ENCODE results near the gene RPL23. TPM values are rescaled to one million over a fixed set of nuclear protein-coding genes. Genes with fewer than 3 reads are reported as not detected.

RPL23 gene
- total RNA-seq, 1 donor from 2014 or later, result 850 TPM

DNA sequence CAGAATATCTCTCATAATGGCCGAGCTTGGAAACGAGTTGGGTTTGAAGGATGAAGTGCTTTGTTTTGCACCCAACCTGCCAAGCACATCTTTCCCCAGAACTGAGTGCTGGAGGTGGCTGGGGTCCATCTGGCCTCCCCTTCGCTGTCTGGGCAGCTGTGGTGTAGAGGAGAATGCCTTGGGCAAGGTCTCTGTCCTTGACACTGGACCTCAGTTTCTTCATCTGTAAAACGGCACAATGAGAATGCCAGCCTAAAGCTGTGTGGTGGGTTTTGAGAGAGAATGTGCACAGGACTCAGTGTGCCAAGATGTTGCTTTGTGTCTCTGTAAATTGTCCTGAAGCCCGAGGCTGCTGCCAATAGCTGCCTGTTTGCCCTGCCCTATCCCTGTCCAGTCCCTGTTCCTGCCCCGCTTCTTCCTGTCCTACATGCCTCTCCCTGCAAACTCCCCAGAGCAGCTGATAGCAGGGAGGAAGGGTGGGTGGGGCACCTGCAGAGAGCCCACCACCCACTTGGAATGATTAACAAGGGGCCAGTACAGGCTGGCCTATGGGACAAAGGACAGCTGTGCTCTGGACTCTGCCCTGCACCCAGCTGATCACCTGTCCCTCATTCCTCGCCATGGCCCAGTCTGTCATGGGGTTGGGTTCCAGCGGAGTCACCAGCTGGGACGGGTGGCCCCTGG is 31.7 kb upstream of the RPL23 start:
- TF ChIP-seq, protein P1, sequence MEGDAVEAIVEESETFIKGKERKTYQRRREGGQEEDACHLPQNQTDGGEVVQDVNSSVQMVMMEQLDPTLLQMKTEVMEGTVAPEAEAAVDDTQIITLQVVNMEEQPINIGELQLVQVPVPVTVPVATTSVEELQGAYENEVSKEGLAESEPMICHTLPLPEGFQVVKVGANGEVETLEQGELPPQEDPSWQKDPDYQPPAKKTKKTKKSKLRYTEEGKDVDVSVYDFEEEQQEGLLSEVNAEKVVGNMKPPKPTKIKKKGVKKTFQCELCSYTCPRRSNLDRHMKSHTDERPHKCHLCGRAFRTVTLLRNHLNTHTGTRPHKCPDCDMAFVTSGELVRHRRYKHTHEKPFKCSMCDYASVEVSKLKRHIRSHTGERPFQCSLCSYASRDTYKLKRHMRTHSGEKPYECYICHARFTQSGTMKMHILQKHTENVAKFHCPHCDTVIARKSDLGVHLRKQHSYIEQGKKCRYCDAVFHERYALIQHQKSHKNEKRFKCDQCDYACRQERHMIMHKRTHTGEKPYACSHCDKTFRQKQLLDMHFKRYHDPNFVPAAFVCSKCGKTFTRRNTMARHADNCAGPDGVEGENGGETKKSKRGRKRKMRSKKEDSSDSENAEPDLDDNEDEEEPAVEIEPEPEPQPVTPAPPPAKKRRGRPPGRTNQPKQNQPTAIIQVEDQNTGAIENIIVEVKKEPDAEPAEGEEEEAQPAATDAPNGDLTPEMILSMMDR (IDR thresholded peaks at IDR 0.05; ENCODE audit: partially characterized antibody, unreplicated experiment), result no peak
- H3K4me3 Mint-ChIP-seq (ENCODE audit: unreplicated experiment), result peak overlapping the region; percentile 76
- H3K27me3 Mint-ChIP-seq (ENCODE audit: unreplicated experiment), result peaks cover 5% of the 10 kb centered on the region
- DNase-seq, result no peak
- H3K9me3 Mint-ChIP-seq (ENCODE audit: unreplicated experiment), result peaks cover 1% of the 10 kb centered on the region
- H3K4me1 Mint-ChIP-seq (ENCODE audit: low read depth, unreplicated experiment), result peaks cover 23% of the 10 kb centered on the region
- H3K36me3 Mint-ChIP-seq (ENCODE audit: unreplicated experiment), result no peaks in the 10 kb centered on the region
- peak overlapping the region; percentile 21 for H3K27ac Mint-ChIP-seq (ENCODE audit: unreplicated experiment)

DNA sequence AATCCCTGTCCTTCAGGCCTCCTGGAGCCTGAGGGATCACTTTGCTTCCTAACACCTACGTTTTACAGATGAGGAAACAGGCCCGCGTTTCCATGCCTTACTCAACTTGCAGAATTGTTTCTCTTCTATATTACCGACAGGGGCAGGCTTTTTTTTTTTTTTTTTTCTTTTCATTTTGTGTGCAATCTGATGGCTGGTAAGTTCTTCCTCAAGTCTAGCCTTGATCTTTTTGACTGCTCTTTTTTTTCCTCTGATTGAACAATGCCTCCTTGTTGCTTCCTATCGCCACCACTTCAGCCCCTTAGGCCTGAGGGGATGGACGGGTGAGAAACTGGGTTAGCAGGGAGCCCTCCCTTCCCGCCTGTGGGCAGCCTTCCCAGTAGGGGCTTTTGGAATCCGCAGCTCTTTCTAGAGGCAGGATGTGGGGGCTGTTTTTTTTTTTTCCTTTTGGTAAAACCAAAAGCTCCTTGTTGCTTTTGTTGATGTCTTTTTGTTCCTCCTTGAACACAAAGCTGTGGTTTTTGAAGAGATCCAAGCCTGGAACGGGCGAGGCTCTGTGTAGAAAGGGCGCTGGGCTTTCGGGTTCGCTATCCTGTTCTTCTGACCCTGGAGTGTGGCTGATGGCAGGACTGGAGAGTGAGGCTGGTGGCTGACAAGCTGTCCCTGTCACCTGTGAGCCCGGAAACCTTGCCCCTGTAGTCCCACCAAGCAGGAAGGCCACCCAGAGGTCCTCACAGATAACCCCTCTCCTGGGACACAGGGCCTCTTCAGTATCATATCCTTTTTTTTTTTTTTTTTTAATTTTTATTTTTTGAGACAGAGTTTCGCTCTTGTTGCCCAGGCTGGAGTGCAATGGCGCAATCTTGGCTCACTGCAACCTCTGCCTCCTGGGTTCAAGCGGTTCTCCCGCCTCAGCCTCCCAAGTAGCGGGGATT is 30.3 kb upstream of the RPL23 start:
- Mint-ChIP-seq H3K9me3 (ENCODE audit: unreplicated experiment) (peaks cover 1% of the 10 kb centered on the region), H3K36me3 (ENCODE audit: unreplicated experiment) (no peaks in the 10 kb centered on the region), H3K4me1 (ENCODE audit: low read depth, unreplicated experiment) (peaks cover 25% of the 10 kb centered on the region), H3K27me3 (ENCODE audit: unreplicated experiment) (peaks cover 3% of the 10 kb centered on the region), H3K27ac (ENCODE audit: unreplicated experiment) (no peak overlapping the region), H3K4me3 (ENCODE audit: unreplicated experiment) (no peak overlapping the region)
- no peak for DNase-seq
- TF ChIP-seq, protein P1 (IDR thresholded peaks at IDR 0.05; ENCODE audit: partially characterized antibody, unreplicated experiment), result no peak

DNA sequence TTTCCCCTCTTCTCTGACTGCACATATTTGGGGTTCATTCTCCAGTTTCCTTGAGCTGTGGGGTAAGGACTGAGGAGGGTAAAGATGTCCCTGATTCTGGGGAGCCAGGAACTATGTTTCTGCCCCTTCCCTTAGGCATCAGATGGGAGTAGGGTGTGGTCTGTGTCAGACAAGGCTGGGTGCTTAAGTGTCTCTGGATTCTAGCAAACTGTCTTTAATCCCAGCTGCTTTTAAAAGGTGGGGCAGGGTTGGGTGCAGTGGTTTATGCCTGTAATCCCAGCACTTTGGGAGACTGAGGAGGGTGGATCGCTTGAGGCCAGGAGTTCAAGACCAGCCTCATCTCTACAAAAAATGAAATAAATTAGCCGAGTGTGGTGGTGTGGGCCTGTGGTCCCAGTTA is 29.3 kb upstream of the RPL23 start:
- peaks cover 3% of the 10 kb centered on the region for H3K27me3 Mint-ChIP-seq (ENCODE audit: unreplicated experiment)
- peaks cover 1% of the 10 kb centered on the region for H3K9me3 Mint-ChIP-seq (ENCODE audit: unreplicated experiment)
- DNase-seq, result no peak
- no peak overlapping the region for H3K27ac Mint-ChIP-seq (ENCODE audit: unreplicated experiment)
- peaks cover 26% of the 10 kb centered on the region for H3K4me1 Mint-ChIP-seq (ENCODE audit: low read depth, unreplicated experiment)
- H3K36me3 Mint-ChIP-seq (ENCODE audit: unreplicated experiment), result peaks cover 5% of the 10 kb centered on the region
- TF ChIP-seq, protein P1 (IDR thresholded peaks at IDR 0.05; ENCODE audit: partially characterized antibody, unreplicated experiment), result no peak
- no peak overlapping the region for H3K4me3 Mint-ChIP-seq (ENCODE audit: unreplicated experiment)

DNA sequence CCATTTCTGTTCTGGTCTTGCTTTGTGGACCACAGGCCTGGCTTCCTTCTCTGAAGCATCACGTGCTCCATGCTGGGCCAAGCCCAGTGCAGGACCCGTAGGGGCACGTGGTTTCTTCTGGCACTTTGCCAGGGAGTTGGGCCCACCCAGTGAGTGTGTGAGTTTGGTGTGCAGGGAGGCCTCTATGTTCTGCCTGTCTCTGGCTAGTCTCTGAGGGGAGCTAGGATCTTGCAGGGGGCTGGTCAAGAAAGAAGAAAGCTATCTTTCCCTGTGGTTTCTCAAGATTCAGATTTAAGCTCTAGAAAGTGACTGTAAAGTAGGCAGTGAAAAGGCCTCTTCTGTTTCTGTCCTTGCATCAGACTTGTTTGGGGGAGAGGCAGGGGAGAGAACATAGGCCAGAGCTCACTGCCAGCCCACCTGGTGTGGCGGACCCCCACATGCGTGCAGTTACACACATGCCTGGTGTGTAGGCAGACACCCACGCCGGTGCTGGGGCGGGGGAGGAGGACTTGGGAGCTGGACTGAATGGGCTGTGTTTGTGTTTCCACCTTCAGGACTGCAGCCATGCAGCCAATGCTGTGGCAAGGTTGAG is 28.2 kb upstream of the RPL23 start:
- peak overlapping the region; percentile 43 for H3K27ac Mint-ChIP-seq (ENCODE audit: unreplicated experiment)
- H3K9me3 Mint-ChIP-seq (ENCODE audit: unreplicated experiment), result peaks cover 1% of the 10 kb centered on the region
- TF ChIP-seq, protein P1 (IDR thresholded peaks at IDR 0.05; ENCODE audit: partially characterized antibody, unreplicated experiment), result no peak
- peak overlapping the region; percentile 25 for H3K4me3 Mint-ChIP-seq (ENCODE audit: unreplicated experiment)
- DNase-seq, result no peak
- H3K4me1 Mint-ChIP-seq (ENCODE audit: low read depth, unreplicated experiment), result peaks cover 27% of the 10 kb centered on the region
- H3K27me3 Mint-ChIP-seq (ENCODE audit: unreplicated experiment), result no peaks in the 10 kb centered on the region
- H3K36me3 Mint-ChIP-seq (ENCODE audit: unreplicated experiment), result peaks cover 6% of the 10 kb centered on the region

All from glutamatergic neuron (in vitro differentiated cells).